H54 (cell line): Measurements from ENCODE around the gene SMG6.
A peak's percentile ranks its signal among the peaks of the same experiment; 100 is the strongest.

Experiments used
- DNase-seq: peaks from one replicate; pipeline ENCODE4 v3.0.0; 2011; ENCODE audit warnings: low spot score, mixed read lengths; ENCODE audit not compliant: insufficient read length
- FAIRE-seq: peaks from 3 replicates; lab custom pipeline; 2011; peaks lifted over from hg19 to GRCh38; lab: Jason Lieb, UNC
- POLR2A ChIP-seq: IDR thresholded peaks from 2 replicates; pipeline ENCODE4 v1.6.1; 2011; ENCODE audit warnings: low read depth, mild to moderate bottlenecking, low read length

SMG6 gene

DNA sequence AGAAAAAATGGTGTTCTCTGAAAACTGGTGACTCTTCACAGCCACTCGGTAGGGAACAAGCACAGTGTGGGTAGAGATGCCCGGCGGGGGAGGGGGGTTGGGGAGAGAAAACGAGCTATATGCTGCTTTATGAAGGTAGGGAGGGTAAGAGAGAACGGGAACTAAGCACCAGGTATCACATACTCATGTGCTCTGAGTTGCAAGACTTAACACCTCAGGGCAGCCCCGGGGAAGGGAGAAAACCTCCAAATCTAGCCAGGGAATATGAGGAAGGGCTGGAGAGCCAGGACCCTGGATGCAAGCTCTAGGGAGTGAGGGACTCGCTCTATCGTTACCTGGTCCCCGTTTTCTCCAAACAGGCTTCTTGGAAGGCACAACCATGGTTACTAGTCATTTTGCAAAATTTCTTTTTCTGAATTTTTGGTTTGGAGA lies 213.4 kb downstream of the SMG6 start:
- TF ChIP-seq POLR2A = no peak
- DNase-seq (no peak), FAIRE-seq (no peak)

DNA sequence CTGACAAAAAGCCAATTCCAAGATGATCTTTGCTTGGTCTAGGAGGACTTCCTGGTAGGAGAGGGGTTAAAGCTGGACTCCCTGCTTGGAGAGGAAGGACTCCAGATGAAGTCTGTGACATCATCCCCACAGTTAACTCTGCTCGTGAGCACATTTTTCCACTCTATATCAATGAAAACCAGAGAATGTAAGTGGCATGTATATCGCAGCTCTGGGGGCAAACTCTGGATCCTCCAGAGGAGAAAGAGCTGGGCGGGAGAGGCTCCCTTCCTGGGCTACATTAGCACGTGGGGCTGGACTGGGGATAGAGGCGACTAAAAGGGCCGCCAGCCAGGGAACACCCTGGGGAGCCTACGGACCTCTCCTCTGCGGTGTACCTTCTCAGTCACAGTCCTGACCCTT lies 214.6 kb downstream of the SMG6 start:
- no peak for FAIRE-seq
- TF ChIP-seq POLR2A = no peak
- DNase-seq = no peak

DNA sequence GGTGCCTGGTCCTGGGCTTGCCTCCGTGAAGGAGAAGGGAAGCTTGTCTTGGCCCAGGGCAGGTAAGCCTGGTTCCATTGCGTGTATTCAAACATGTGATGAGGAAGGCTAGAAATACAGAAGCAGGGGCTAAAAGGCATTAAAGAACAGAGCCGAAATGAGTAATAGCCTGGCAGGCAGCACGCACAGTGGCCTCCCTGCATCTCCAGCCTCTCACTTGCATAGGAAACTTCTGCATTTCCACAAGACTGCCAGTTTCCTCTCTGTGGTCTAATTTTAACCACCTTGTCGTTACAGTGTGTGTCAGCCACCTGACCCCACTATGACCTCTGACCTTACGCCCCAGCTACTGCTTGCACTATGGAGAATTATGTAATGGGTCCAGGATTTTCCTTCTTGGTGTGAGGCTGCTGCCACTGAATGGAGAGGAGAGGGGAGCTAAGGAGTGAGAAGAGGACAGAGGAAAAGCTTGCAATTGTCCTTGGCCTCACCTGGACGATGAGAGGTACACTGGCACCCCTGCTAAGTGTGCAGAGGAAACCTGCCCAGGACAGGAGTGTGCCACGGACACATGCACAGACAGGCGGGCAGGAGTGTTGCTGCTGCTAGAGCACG lies 215.9 kb downstream of the SMG6 start:
- TF ChIP-seq POLR2A = no peak
- FAIRE-seq = no peak
- DNase-seq = no peak

GRCh38 chr17:2086306-2086705 lies 217.3 kb downstream of the SMG6 start:
- no peak for DNase-seq
- TF ChIP-seq POLR2A = no peak
- no peak for FAIRE-seq

DNA sequence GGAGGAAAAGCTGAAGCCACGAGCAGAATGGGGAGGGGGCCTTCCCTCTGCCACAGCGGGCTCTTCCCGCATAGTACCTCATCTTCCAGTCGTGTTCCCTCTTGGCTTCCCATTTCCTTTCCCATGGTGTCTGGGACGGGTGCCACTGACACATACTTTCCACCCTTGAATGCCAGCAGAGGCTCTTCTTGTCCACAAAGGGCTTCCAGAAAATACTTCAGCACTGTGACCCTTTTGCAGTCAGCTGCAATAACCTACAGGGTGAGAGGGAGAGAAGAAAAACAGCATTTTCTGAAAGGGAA lies 218.0 kb downstream of the SMG6 start:
- FAIRE-seq = no peak
- no peak for TF ChIP-seq POLR2A
- no peak for DNase-seq

GRCh38 chr17:2084766-2085647 lies 218.6 kb downstream of the SMG6 start:
- FAIRE-seq (no peak), DNase-seq (no peak)
- TF ChIP-seq POLR2A = no peak

DNA sequence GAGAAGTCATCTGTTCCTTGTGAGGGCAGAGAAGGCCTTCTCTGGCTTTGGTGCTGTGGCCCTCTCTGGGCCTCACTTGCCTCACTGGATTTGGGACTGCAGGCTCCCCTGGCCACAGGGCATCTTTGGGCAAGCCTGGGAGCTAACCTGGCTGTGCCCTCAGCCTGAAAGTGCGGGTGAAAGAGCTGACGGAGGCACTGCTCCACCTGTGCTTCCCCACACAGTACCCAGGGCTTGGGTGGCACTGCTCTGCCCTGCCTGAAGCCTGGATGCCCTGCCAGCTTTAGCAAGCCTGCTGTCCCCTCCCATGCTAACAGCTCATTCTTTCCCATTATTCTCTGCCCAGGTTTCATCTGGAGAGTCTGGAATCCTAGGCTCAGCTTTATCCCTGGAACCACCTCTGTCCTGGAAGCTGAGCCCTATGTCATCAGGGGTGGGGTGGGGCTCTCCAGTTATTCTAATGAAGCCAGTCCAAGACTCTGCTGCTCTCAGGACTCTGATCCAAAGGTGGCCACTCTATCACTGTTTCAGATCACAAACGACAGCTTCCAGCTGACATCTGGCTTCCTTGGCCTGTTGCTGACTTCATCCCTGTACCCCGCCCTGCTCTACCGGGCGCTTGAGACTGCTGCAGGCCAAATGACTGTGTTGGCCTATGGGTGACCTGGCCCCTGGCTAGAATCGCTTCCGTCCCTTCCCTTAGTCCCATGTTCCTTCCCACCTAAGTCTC lies 219.4 kb downstream of the SMG6 start:
- peak; percentile 20 for FAIRE-seq
- peak; percentile 76 for DNase-seq
- no peak for TF ChIP-seq POLR2A

GRCh38 chr17:2083613-2084035 lies 220.0 kb downstream of the SMG6 start:
- DNase-seq = no peak
- TF ChIP-seq POLR2A = no peak
- no peak for FAIRE-seq

GRCh38 chr17:2082003-2082781 lies 221.4 kb downstream of the SMG6 start:
- FAIRE-seq (no peak), DNase-seq (no peak)
- no peak for TF ChIP-seq POLR2A

- no peak for TF ChIP-seq POLR2A
- FAIRE-seq = no peak
Observed at GRCh38 chr17:2081564-2081963, 222.0 kb downstream of the SMG6 start.

GRCh38 chr17:2077040-2077439 lies 226.5 kb downstream of the SMG6 start:
- no peak for TF ChIP-seq POLR2A
- DNase-seq = no peak
- no peak for FAIRE-seq

More at GRCh38 chr17:2081564-2081963, 222.0 kb downstream of the SMG6 start:
- no peak for DNase-seq

DNA sequence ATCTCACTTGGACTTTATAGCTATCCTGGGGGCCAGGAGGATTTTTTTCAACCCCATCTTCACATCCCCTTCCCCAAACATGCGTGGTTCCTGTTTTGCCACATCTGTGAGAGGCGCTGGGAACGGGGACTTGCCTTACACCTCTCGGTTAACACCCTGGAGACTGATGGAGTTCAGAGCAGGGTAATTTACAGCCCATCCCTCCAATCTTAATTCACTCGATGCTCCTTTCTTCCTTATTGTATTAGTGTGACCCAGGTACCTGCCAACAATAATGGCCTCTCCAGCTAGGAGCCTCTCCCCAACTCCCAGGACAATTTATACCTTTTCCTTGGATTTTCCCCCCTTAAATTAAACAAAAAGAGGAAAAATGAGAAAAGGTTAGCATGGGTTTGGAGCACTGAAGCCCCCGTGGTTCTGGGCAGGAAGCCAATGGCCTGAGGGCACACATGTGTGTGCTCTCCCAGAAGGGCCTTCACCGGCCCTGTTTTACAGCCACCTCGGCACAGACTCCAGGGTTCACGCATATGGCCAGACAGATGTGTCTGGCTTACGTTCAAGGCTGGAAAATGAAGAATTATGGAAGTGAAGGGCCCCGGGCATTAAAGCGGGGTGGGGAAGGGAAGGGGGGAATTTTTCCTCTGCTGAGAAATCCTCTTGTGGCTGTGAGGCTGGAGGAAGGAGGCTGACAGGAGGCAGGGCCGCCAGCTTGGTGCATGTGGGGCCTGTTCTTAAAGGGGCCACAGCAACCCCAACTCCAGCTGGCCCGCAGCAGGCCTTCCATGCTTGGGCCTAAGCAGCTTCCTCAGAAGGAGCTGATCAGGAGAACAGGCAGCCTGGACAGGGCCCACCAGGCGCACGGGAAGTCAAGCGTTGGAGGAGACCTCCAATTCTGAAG lies 227.2 kb downstream of the SMG6 start:
- FAIRE-seq (no peak), DNase-seq (no peak)
- TF ChIP-seq POLR2A = no peak

- no peak for TF ChIP-seq POLR2A
- DNase-seq (no peak), FAIRE-seq (no peak)
Observed at GRCh38 chr17:2075336-2076086, 228.1 kb downstream of the SMG6 start.
